ENCODE data around the gene CYP2C8.

Gene CYP2C8

GRCh38 chr10:95031656-95032055, 37.6 kb downstream of the CYP2C8 start:
- Histone ChIP-seq H3K27ac (no peak overlapping the region), H3K36me3 (ENCODE audit: insufficient read depth) (no peaks in the 10 kb centered on the region), H3K79me2 (ENCODE audit: insufficient read depth, low read depth) (no peaks in the 10 kb centered on the region), H3K9ac (no peak overlapping the region), H3K4me1 (ENCODE audit: low read depth, poor library complexity, severe bottlenecking) (peaks cover 6% of the 10 kb centered on the region), H2AFZ (ENCODE audit: low read depth) (no peak overlapping the region), H4K20me1 (ENCODE audit: insufficient read depth) (no peaks in the 10 kb centered on the region), H3K4me2 (no peak overlapping the region), H3K27me3 (ENCODE audit: insufficient read depth, low read depth) (no peaks in the 10 kb centered on the region), H3K4me3 (IDR thresholded peaks at IDR 0.05; ENCODE audit: insufficient read depth, low read depth, low read length) (no peak overlapping the region)
- no peak for TF ChIP-seq CTCF (conservative IDR thresholded peaks at IDR 0.05; ENCODE audit: low read depth, low read length)

- Histone ChIP-seq H3K27ac (no peak overlapping the region), H2AFZ (ENCODE audit: low read depth) (no peak overlapping the region), H3K4me3 (IDR thresholded peaks at IDR 0.05; ENCODE audit: insufficient read depth, low read depth, low read length) (no peak overlapping the region), H3K79me2 (ENCODE audit: insufficient read depth, low read depth) (no peaks in the 10 kb centered on the region), H3K36me3 (ENCODE audit: insufficient read depth) (no peaks in the 10 kb centered on the region), H3K4me2 (no peak overlapping the region), H4K20me1 (ENCODE audit: insufficient read depth) (no peaks in the 10 kb centered on the region), H3K27me3 (ENCODE audit: insufficient read depth, low read depth) (no peaks in the 10 kb centered on the region), H3K9ac (no peak overlapping the region), H3K4me1 (ENCODE audit: low read depth, poor library complexity, severe bottlenecking) (no peaks in the 10 kb centered on the region)
- no peak for TF ChIP-seq CTCF (conservative IDR thresholded peaks at IDR 0.05; ENCODE audit: low read depth, low read length)
Measured at GRCh38 chr10:95026461-95026860, 42.8 kb downstream of the CYP2C8 start.

GRCh38 chr10:94997741-94998174, 71.5 kb downstream of the CYP2C8 start:
- Histone ChIP-seq H3K4me2 (no peak overlapping the region), H2AFZ (ENCODE audit: low read depth) (no peak overlapping the region), H3K27ac (no peak overlapping the region), H3K79me2 (ENCODE audit: insufficient read depth, low read depth) (no peaks in the 10 kb centered on the region), H3K27me3 (ENCODE audit: insufficient read depth, low read depth) (no peaks in the 10 kb centered on the region; the same call in 1 of the 2 replicates), H4K20me1 (ENCODE audit: insufficient read depth) (no peaks in the 10 kb centered on the region), H3K4me3 (IDR thresholded peaks at IDR 0.05; ENCODE audit: insufficient read depth, low read depth, low read length) (no peak overlapping the region), H3K9ac (no peak overlapping the region), H3K36me3 (ENCODE audit: insufficient read depth) (no peaks in the 10 kb centered on the region), H3K4me1 (ENCODE audit: low read depth, poor library complexity, severe bottlenecking) (no peaks in the 10 kb centered on the region)
- TF ChIP-seq CTCF (conservative IDR thresholded peaks at IDR 0.05; ENCODE audit: low read depth, low read length): no peak

GRCh38 chr10:94992811-94993210, 76.5 kb downstream of the CYP2C8 start:
- no peaks in the 10 kb centered on the region for H3K27me3 ChIP-seq (ENCODE audit: insufficient read depth, low read depth)
- H3K36me3 ChIP-seq (ENCODE audit: insufficient read depth): no peaks in the 10 kb centered on the region
- no peak overlapping the region for H3K9ac ChIP-seq
- H2AFZ ChIP-seq (ENCODE audit: low read depth): no peak overlapping the region
- no peaks in the 10 kb centered on the region for H4K20me1 ChIP-seq (ENCODE audit: insufficient read depth)
- no peak overlapping the region for H3K4me3 ChIP-seq (IDR thresholded peaks at IDR 0.05; ENCODE audit: insufficient read depth, low read depth, low read length)
- no peaks in the 10 kb centered on the region for H3K79me2 ChIP-seq (ENCODE audit: insufficient read depth, low read depth)
- no peak overlapping the region for H3K4me2 ChIP-seq
- no peak for TF ChIP-seq CTCF (conservative IDR thresholded peaks at IDR 0.05; ENCODE audit: low read depth, low read length)
- H3K4me1 ChIP-seq (ENCODE audit: low read depth, poor library complexity, severe bottlenecking): no peaks in the 10 kb centered on the region
- H3K27ac ChIP-seq: no peak overlapping the region
